Measurements from ENCODE around the gene MAP4.

- TF ChIP-seq POLR2A (IDR thresholded peaks at IDR 0.05) (no peak), CTCF (IDR thresholded peaks at IDR 0.05) (no peak)
Observed at GRCh38 chr3:48030188-48030587, 14.0 kb upstream of the MAP4 start.

Data from heart left ventricle (tissue), 13 donors.